Prostate gland (tissue), 2 donors: Measurements from ENCODE around the gene SPON2. TPM values are rescaled to one million over a fixed set of nuclear protein-coding genes. Genes with fewer than 3 reads are reported as not detected.

Experiments
- DNase-seq: peaks from one replicate; pipeline ENCODE4 v3.0.0-alpha.2; 2019; ENCODE audit warnings: low spot score
- H3K27ac ChIP-seq, 2 donors: fragments of 200-600 bp; sonication (generic); 2 replicates each; pipeline ENCODE4 v1.5.1; 2017 to 2019
- H3K27me3 ChIP-seq: fragments of 200-600 bp; sonication (generic); replicated peaks from 2 replicates; pipeline ENCODE4 v1.5.1; 2019; ENCODE audit not compliant: insufficient read depth
- H3K36me3 ChIP-seq, 2 donors: fragments of 200-600 bp; sonication (generic); 1 replicate in 1 of 2; 2 replicates in 1 of 2; pipeline versions ENCODE4 v1.5.1 to v1.8.1; 2017 to 2019
- H3K4me1 ChIP-seq: fragments of 200-600 bp; sonication (generic); replicated peaks from 2 replicates; pipeline ENCODE4 v1.5.1; 2019
- H3K4me3 ChIP-seq, 2 donors: fragments of 200-600 bp; sonication (generic); 2 replicates each; pipeline ENCODE4 v1.5.1; 2017 to 2019
- H3K9me3 ChIP-seq: fragments of 200-600 bp; sonication (generic); 2 replicates; pipeline ENCODE4 v1.5.1; 2017
- POLR2A ChIP-seq: fragments of 450-650 bp; IDR thresholded peaks from one replicate; pipeline ENCODE4 v1.6.1; 2016; ENCODE audit warnings: antibody characterized with exemption, mild to moderate bottlenecking
- POLR2AphosphoS5 ChIP-seq: sonication (generic); formaldehyde crosslinking; IDR thresholded peaks from one replicate; pipeline ENCODE4 v1.6.1; 2017; ENCODE audit warnings: antibody characterized with exemption
- WGBS: methylation state at CpG from one replicate; pipeline ENCODE4 v1.1.5; 2018; 5-methylcytosine and 5-hydroxymethylcytosine counted together
- intact Hi-C: fragments of 100-400 bp; cut with DNase I; formaldehyde crosslinking; loops from one replicate; pipeline ENCODE4 v1.14.2; 2022
- total RNA-seq, 2 donors: library from RNA; depleted of rRNA; stranded (reverse); fragments of >200 nt; gene quantifications; one replicate each; pipeline ENCODE4 v1.1.0, GENCODE V29; 2016
- TF ChIP-seq, protein P1 (sequence below), 4 experiments: fragments of 200-600 bp in 2 of 4; fragments of 450-650 bp in 2 of 4; sonication (generic) in 2 of 4; IDR thresholded peaks; 1 replicate in 3 of 4; 2 replicates in 1 of 4; pipeline ENCODE4 v1.5.1; 2016 to 2019; ENCODE audit warnings: antibody characterized with exemption in 4 of 4, mild to moderate bottlenecking in 2 of 4, moderate library complexity in 2 of 4

Gene SPON2
- total RNA-seq, 2 donors from 2014 or later, result 107 to 134 TPM

DNA sequence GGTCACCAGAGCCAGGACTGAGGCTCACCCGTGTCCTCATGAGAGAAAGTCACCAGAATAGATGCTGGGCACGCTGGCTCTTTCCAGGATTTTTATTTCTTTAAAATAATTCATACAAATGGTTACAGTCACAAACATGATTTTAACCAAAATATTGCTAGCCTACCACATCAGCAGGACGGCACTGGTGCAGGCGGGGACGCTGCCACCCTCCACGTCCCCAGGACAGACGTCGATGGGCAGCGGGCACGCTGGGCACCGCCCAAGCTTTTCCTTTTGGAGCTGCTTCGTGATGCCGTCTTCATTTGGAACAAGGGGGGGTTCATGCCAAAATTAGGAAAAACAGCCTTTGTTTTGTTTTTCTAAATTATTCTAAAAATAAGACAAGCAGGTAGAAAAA is 39.0 kb upstream of the SPON2 start:
- peaks cover 5 to 8% of the 10 kb centered on the region in 2 donors for H3K36me3 ChIP-seq
- no peak for TF ChIP-seq POLR2AphosphoS5
- TF ChIP-seq POLR2A, result no peak
- TF ChIP-seq, protein P1, sequence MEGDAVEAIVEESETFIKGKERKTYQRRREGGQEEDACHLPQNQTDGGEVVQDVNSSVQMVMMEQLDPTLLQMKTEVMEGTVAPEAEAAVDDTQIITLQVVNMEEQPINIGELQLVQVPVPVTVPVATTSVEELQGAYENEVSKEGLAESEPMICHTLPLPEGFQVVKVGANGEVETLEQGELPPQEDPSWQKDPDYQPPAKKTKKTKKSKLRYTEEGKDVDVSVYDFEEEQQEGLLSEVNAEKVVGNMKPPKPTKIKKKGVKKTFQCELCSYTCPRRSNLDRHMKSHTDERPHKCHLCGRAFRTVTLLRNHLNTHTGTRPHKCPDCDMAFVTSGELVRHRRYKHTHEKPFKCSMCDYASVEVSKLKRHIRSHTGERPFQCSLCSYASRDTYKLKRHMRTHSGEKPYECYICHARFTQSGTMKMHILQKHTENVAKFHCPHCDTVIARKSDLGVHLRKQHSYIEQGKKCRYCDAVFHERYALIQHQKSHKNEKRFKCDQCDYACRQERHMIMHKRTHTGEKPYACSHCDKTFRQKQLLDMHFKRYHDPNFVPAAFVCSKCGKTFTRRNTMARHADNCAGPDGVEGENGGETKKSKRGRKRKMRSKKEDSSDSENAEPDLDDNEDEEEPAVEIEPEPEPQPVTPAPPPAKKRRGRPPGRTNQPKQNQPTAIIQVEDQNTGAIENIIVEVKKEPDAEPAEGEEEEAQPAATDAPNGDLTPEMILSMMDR (IDR thresholded peaks at IDR 0.05), result no peak
- peaks cover 55% of the 10 kb centered on the region for H3K4me1 ChIP-seq
- intact Hi-C loops, result loop anchor here (5.0 kb wide), 1 partner anchor 39 kb away; the partner anchor contains the start of gene SPON2
- no peaks in the 10 kb centered on the region for H3K9me3 ChIP-seq
- WGBS, result 44% methylated on average over 13 of the region's 13 CpGs
- no peak overlapping the region for H3K4me3 ChIP-seq
- DNase-seq, result no peak
- H3K27ac ChIP-seq, result peak overlapping the region; percentile 74 to 94
- H3K27me3 ChIP-seq, result no peaks in the 10 kb centered on the region

DNA sequence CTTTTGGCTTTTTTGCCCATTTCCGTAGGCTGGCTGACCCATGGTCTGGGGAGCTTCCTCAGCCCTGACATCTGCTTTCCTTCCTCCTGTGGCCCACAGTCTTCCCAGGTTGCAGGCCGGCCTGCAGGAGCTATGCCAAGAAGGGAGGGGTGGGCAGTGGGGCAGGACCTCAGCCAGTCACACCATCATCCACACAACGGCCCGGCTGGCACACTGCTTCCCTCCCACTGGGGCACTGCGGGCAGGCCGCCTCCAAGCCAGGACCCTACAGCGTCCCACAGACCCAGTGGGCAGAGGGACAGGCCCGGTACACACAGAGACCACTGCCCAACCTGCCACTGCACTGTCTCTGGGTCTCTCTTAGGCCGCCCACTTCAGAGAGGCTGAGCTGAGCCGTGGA is 38.6 kb upstream of the SPON2 start:
- Histone ChIP-seq H3K4me3 (no peak overlapping the region), H3K4me1 (peaks cover 55% of the 10 kb centered on the region), H3K27ac (peak overlapping the region; percentile 74 to 94), H3K27me3 (no peaks in the 10 kb centered on the region), H3K36me3 (peaks cover 5% of the 10 kb centered on the region in 2 donors), H3K9me3 (no peaks in the 10 kb centered on the region)
- WGBS, result 47% methylated on average over 10 of the region's 10 CpGs
- intact Hi-C loops, result loop anchor here (5.0 kb wide), 1 partner anchor 39 kb away; the partner anchor contains the start of gene SPON2
- TF ChIP-seq POLR2AphosphoS5 (no peak), POLR2A (no peak)
- TF ChIP-seq, protein P1 (IDR thresholded peaks at IDR 0.05), result no peak
- DNase-seq, result no peak

DNA sequence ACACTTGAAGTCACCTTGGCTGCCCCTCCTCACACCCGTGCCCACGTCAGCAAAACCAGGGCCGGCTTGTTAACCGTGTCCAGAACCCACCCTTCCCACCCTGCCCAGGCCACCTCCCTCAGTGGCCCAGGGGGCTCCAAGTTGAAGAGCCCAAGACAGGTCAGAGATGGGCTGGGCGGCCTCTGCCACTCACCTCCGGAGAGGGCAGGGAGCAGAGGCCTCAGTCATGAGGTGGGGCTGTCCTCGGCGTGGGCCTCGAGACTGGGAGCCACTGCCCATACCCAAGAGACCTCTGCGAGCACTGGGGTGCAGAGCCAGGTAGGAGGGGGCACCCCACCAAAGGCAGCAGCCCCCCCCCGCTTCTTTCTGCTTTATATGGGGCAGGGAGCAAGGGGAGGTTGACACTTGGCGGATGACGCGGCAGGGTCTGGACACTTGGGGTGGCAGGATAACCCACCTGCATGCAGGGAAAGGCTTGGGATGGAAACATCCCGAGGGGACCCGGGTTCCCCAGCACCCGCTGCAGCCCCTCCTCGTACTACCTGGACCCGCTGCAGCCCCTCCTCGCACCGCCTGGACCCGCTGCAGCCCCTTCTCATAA is 38.0 kb upstream of the SPON2 start:
- intact Hi-C loops, result loop anchor here (5.0 kb wide), 1 partner anchor 38 kb away; the partner anchor contains the start of gene SPON2
- Histone ChIP-seq H3K27me3 (no peaks in the 10 kb centered on the region), H3K9me3 (no peaks in the 10 kb centered on the region), H3K27ac (peak overlapping the region; percentile 74 to 94), H3K4me3 (no peak overlapping the region), H3K36me3 (peaks cover 0 to 5% of the 10 kb centered on the region in 2 donors), H3K4me1 (peaks cover 55% of the 10 kb centered on the region)
- DNase-seq, result no peak
- no peak for TF ChIP-seq POLR2AphosphoS5
- TF ChIP-seq POLR2A, result no peak
- TF ChIP-seq, protein P1 (IDR thresholded peaks at IDR 0.05), result no peak
- WGBS, result 68% methylated on average over 22 of the region's 22 CpGs

DNA sequence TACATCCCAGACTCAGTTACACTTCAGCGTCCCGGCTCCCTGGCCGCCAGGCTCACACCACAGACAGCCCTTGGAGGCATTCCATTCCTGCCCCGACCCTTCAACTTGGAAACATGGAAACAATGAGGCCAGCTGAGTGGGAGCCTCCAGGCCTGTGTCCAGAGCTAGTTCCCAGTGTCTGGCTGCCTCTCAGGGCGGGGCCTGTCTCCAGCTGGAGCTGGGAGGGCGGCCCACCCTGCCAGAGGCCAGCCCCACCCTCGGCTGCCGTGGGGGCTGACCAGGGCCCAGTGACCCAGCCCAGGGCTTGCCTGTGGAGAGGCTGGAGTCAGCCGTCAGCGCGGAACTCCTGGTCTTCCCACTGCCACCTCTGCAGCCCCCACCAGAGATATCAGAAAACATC is 37.4 kb upstream of the SPON2 start:
- no peak overlapping the region for H3K4me3 ChIP-seq
- H3K27ac ChIP-seq, result peak overlapping the region; percentile 74 to 94
- no peaks in the 10 kb centered on the region for H3K9me3 ChIP-seq
- H3K36me3 ChIP-seq, result peaks cover 0 to 5% of the 10 kb centered on the region in 2 donors
- intact Hi-C loops, result loop anchor here (5.0 kb wide), 1 partner anchor 38 kb away; the partner anchor contains the start of gene SPON2
- peaks cover 55% of the 10 kb centered on the region for H3K4me1 ChIP-seq
- no peaks in the 10 kb centered on the region for H3K27me3 ChIP-seq
- TF ChIP-seq POLR2A (no peak), POLR2AphosphoS5 (no peak)
- TF ChIP-seq, protein P1 (IDR thresholded peaks at IDR 0.05), result no peak
- no peak for DNase-seq
- 41% methylated on average over 9 of the region's 11 CpGs for WGBS
